ENCODE results near the gene TMEM106C.

The TMEM106C gene

GRCh38 chr12:47963340-47964040 is at the start of gene TMEM106C:
Gene TMEM106C, plus strand, starts transcription at chr12:47963596. Its CDS starts 641 bp downstream, at chr12:47964237.
- DNase-seq, result peak; percentile 87

GRCh38 chr12:47920913-47921312 is 42.5 kb upstream of the TMEM106C start:
- no peak for DNase-seq

- DNase-seq, result no peak
Observed at GRCh38 chr12:47921907-47922306, 41.5 kb upstream of the TMEM106C start.

- DNase-seq, result no peak
Observed at GRCh38 chr12:47927346-47927745, 36.0 kb upstream of the TMEM106C start.

GRCh38 chr12:47930634-47931033 is 32.8 kb upstream of the TMEM106C start:
- DNase-seq, result no peak

- DNase-seq, result no peak
Observed at GRCh38 chr12:47931187-47931586, 32.2 kb upstream of the TMEM106C start.

GRCh38 chr12:47935184-47935583 is 28.2 kb upstream of the TMEM106C start:
- no peak for DNase-seq

- no peak for DNase-seq
Observed at GRCh38 chr12:47938093-47938492, 25.3 kb upstream of the TMEM106C start.

- no peak for DNase-seq
Observed at GRCh38 chr12:47938594-47938993, 24.8 kb upstream of the TMEM106C start.

GRCh38 chr12:47939009-47939601 is 24.3 kb upstream of the TMEM106C start:
- no peak for DNase-seq

- DNase-seq, result no peak
Observed at GRCh38 chr12:47940773-47941474, 22.5 kb upstream of the TMEM106C start.

- no peak for DNase-seq
Observed at GRCh38 chr12:47941475-47941780, 22.0 kb upstream of the TMEM106C start.

- DNase-seq, result peak; percentile 25
Observed at GRCh38 chr12:47941871-47942613, 21.4 kb upstream of the TMEM106C start.

- DNase-seq, result no peak
Observed at GRCh38 chr12:47942614-47943225, 20.7 kb upstream of the TMEM106C start.

- no peak for DNase-seq
Observed at GRCh38 chr12:47943623-47944340, 19.6 kb upstream of the TMEM106C start.

- no peak for DNase-seq
Observed at GRCh38 chr12:47944685-47945340, 18.6 kb upstream of the TMEM106C start.

- no peak for DNase-seq
Observed at GRCh38 chr12:47945341-47945728, 18.1 kb upstream of the TMEM106C start.

- DNase-seq, result no peak
Observed at GRCh38 chr12:47946413-47947323, 16.7 kb upstream of the TMEM106C start.

GRCh38 chr12:47947341-47947740 is 16.1 kb upstream of the TMEM106C start:
- no peak for DNase-seq

- DNase-seq, result peak; percentile 43
Observed at GRCh38 chr12:47949441-47950341, 13.7 kb upstream of the TMEM106C start.
